Hematopoietic multipotent progenitor cell treated with erythropoietin and hydrocortisone succinate and interleukin-3 and kit ligand, for 15 days (in vitro differentiated cells): ENCODE data around the gene SRC.

Source experiments
- DNase-seq: peaks from one replicate; pipeline ENCODE4 v3.0.0-alpha.2; 2015; ENCODE audit warnings: low spot score

SRC gene

DNA sequence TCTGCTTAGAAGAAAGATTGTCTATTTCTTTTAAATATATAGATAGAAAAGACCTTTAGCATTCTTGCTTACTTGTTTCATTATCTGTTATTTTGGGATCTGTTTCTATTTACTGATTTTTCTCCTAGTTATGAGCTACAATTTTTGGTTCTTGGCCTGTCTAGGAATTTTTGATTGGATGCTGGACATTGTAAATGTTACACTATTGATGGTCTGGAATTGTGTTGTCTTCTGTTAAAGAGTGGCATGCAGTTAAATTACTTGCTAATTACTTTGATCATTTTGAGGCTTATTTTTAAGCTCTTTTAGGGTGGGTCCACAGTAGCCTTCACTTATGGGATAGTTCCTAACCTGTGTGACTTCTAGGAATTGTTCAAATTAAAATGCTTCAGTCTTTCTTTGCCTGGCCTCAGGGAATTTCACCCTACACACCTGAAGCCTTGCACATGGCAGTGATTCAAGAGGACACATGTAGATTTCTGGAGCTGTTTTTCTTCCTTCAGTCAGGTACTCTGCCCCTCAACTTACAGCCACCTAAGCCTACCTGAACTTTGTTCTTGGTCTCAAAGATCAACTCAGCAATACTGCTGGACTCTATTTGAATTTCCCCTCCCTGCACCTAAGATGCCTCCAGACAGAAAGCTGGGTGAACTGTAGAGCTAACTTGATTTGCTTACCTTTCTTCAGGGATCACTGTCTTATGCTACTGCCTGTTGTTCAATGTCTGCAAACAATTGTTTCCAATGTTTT lies 108.9 kb downstream of the SRC start:
- no peak for DNase-seq
